Gastrocnemius medialis (tissue), 4 donors: ENCODE results near the gene CCDC160. TPM values are rescaled to one million over a fixed set of nuclear protein-coding genes. Genes with fewer than 3 reads are reported as not detected.

ENCODE experiments used
- ATAC-seq, 2 donors: fragments of 150-250 bp; one replicate each; pipeline ENCODE4 v1.9.1; 2016
- DNase-seq, 2 donors: peaks; one replicate each; pipeline ENCODE4 v3.0.0-alpha.2; 2019
- H3K27ac ChIP-seq, 4 donors: fragments of 200-600 bp; sonication (generic); 1 replicate in 1 of 4; 2 replicates in 3 of 4; pipeline ENCODE4 v1.5.1; 2016 to 2018; ENCODE audit warnings: mild to moderate bottlenecking in 2 of 4, moderate library complexity in 1 of 4
- H3K27me3 ChIP-seq, 3 donors: fragments of 200-600 bp; sonication (generic) in 2 of 3; 1 replicate in 1 of 3; 2 replicates in 2 of 3; pipeline versions ENCODE4 v1.5.1 to v1.6.0; 2016 to 2019; ENCODE audit warnings: mild to moderate bottlenecking in 1 of 3, moderate library complexity in 1 of 3
- H3K36me3 ChIP-seq, 2 donors: fragments of 200-600 bp; sonication (generic) in 1 of 2; one replicate each; pipeline ENCODE4 v1.5.1; 2017 to 2018
- H3K4me1 ChIP-seq, 2 donors: fragments of 200-600 bp; sonication (generic) in 1 of 2; one replicate each; pipeline ENCODE4 v1.5.1; 2016 to 2017; ENCODE audit warnings: mild to moderate bottlenecking in 2 of 2
- H3K4me3 ChIP-seq, 4 donors: fragments of 200-600 bp; sonication (generic) in 3 of 4; 1 replicate in 1 of 4; 2 replicates in 3 of 4; pipeline ENCODE4 v1.5.1; 2016 to 2019; ENCODE audit warnings: mild to moderate bottlenecking in 2 of 4
- H3K9me3 ChIP-seq, 3 donors: fragments of 200-600 bp; sonication (generic) in 2 of 3; 1 replicate in 1 of 3; 2 replicates in 2 of 3; pipeline ENCODE4 v1.5.1; 2016 to 2019
- CTCF ChIP-seq, 5 experiments: fragments of 450-650 bp in 3 of 5; fragments of 200-600 bp in 2 of 5; sonication (generic) in 2 of 5; IDR thresholded peaks in 4 of 5; conservative IDR thresholded peaks in 1 of 5; 1 replicate in 4 of 5; 2 replicates in 1 of 5; pipeline ENCODE4 v1.5.1; 2016 to 2019; ENCODE audit warnings: antibody characterized with exemption in 5 of 5, mild to moderate bottlenecking in 3 of 5, moderate library complexity in 3 of 5
- POLR2A ChIP-seq, 2 donors: fragments of 450-650 bp; IDR thresholded peaks; one replicate each; pipeline ENCODE4 v1.6.1; 2017; ENCODE audit warnings: antibody characterized with exemption in 2 of 2, mild to moderate bottlenecking in 2 of 2, moderate library complexity in 2 of 2
- in situ Hi-C, 4 donors: fragments of 200-750 bp; cut with MboI; loops; one replicate each; pipeline versions ENCODE4 v1.15.0 to v1.8.0; 2017; ENCODE audit warnings: low sequenced_read_pairs in 4 of 4
- intact Hi-C: fragments of 100-400 bp; cut with DNase I; formaldehyde crosslinking; loops from one replicate; pipeline ENCODE4 v1.15.1; 2023; ENCODE audit warnings: low total_unique reads
- total RNA-seq, 4 donors: library from RNA; depleted of rRNA; stranded (reverse); fragments of >200 nt; gene quantifications; one replicate each; pipeline versions ENCODE4 v1.1.0 to v1.2.3, GENCODE V29; 2016

Gene CCDC160
- 1 to 10 TPM in 1 of 4 donors, under 1 TPM in 1, not detected in 2; 0.20 to 1.2 TPM for total RNA-seq

GRCh38 chrX:134236626-134237614 is at the start of gene CCDC160:
TSS of gene CCDC160 (plus strand) at chrX:134237182. CDS start at chrX:134244801, 7,619 bp downstream.
- Histone ChIP-seq H3K4me1 (no peaks in the 10 kb centered on the region), H3K9me3 (no peaks in the 10 kb centered on the region), H3K4me3 (peak within 1 kb of the TSS; percentile 43 to 55 (median 48)), H3K27me3 (no peaks in the 10 kb centered on the region), H3K27ac (no peak within 1 kb of the TSS), H3K36me3 (no peaks in the 10 kb centered on the region)
- TF ChIP-seq CTCF (IDR thresholded peaks at IDR 0.05 in 4 of 5, conservative IDR thresholded peaks at IDR 0.05 in 1 of 5) (no peak), POLR2A (IDR thresholded peaks at IDR 0.05) (no peak)
- in situ Hi-C loops (no loop called here), intact Hi-C loops (no loop called here)
- no peak for ATAC-seq
- peak in 1 of 2 donors; percentile 14 for DNase-seq

- Histone ChIP-seq H3K4me3 (no peak overlapping the region), H3K36me3 (no peaks in the 10 kb centered on the region), H3K27me3 (no peaks in the 10 kb centered on the region), H3K9me3 (no peaks in the 10 kb centered on the region), H3K27ac (no peak overlapping the region), H3K4me1 (no peaks in the 10 kb centered on the region)
- TF ChIP-seq CTCF (IDR thresholded peaks at IDR 0.05 in 4 of 5, conservative IDR thresholded peaks at IDR 0.05 in 1 of 5) (no peak), POLR2A (IDR thresholded peaks at IDR 0.05) (no peak)
- DNase-seq, result no peak
- ATAC-seq, result no peak
- intact Hi-C loops (no loop called here), in situ Hi-C loops (no loop called here)
These were observed 45.7 kb upstream of the CCDC160 start for GRCh38 chrX:134191281-134191680.

- intact Hi-C loops (no loop called here), in situ Hi-C loops (no loop called here)
- no peak for DNase-seq
- Histone ChIP-seq H3K27ac (no peak overlapping the region), H3K27me3 (no peaks in the 10 kb centered on the region), H3K4me3 (no peak overlapping the region), H3K4me1 (no peaks in the 10 kb centered on the region), H3K9me3 (no peaks in the 10 kb centered on the region), H3K36me3 (no peaks in the 10 kb centered on the region)
- no peak for ATAC-seq
- TF ChIP-seq CTCF (IDR thresholded peaks at IDR 0.05 in 4 of 5, conservative IDR thresholded peaks at IDR 0.05 in 1 of 5), result no peak
- no peak for TF ChIP-seq POLR2A (IDR thresholded peaks at IDR 0.05)
These were observed 42.1 kb upstream of the CCDC160 start for GRCh38 chrX:134194915-134195314.

GRCh38 chrX:134202561-134202960 is 34.4 kb upstream of the CCDC160 start:
- H3K4me3 ChIP-seq, result no peak overlapping the region
- H3K36me3 ChIP-seq, result no peaks in the 10 kb centered on the region
- TF ChIP-seq POLR2A (IDR thresholded peaks at IDR 0.05) (no peak), CTCF (IDR thresholded peaks at IDR 0.05 in 4 of 5, conservative IDR thresholded peaks at IDR 0.05 in 1 of 5) (no peak)
- H3K27me3 ChIP-seq, result peaks cover 0 to 3% (median 0%) of the 10 kb centered on the region in 3 donors
- H3K4me1 ChIP-seq, result no peaks in the 10 kb centered on the region
- DNase-seq (no peak), ATAC-seq (no peak)
- H3K27ac ChIP-seq, result no peak overlapping the region
- intact Hi-C loops (no loop called here), in situ Hi-C loops (no loop called here)
- H3K9me3 ChIP-seq, result no peaks in the 10 kb centered on the region
